IPS-NIHi11 (cell line): ENCODE data around the gene WNT7B.

Source experiments
- DNase-seq: peaks from one replicate; pipeline ENCODE4 v3.0.0; 2012; ENCODE audit warnings: mixed read lengths, low spot score

Gene WNT7B

DNA sequence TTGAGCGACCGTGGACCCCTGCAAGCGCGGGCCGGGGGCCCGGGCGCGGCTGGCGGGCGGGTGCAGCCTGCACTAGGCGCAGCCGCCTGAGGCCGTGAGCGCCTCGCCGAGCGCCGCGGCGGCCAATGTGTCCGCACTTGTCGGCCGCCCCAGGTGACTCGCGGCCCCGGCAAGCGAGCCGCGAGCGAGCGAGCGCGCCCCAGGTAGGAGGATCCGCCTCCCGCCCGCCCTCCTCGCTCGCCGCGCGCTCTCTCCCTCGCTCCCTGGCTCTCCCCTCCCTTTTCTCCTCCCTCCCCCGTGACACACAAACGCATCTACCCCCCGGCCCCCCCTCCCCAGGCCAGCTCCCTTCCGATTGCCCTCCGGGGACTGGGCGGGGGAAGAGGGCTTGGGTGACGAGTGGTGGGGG, at the start of gene WNT7B:
Gene WNT7B, minus strand, starts transcription at position 160 of the 409 bp plus-strand sequence. CDS start 408 bp downstream, outside the sequence.
- no peak for DNase-seq

GRCh38 chr22:46025973-46026898, 49.3 kb upstream of the WNT7B start:
- DNase-seq: no peak

GRCh38 chr22:46025225-46025972, 48.4 kb upstream of the WNT7B start:
- no peak for DNase-seq

- DNase-seq: no peak
These were observed 47.3 kb upstream of the WNT7B start for GRCh38 chr22:46024136-46024840.

DNA sequence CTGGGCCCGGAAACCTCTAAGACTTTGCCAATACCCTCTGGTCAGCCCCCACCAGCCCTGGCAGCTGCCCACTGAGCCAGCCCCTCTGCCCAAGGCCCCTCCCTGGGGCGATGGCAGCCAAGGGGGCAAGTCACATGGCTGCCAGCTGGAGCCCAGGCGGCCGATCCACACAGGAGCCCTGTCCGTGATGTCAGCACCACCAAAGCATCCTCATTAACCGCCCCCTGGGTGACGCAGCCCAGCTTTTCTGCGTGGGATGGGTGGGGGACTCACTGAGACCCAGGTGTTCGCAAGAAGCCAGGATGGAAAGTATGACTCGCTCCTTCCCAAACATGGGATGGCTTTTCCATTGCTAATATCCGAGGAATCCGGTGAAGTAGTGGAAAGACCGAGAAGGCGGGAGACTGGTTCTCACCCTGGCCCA, 46.6 kb upstream of the WNT7B start:
- DNase-seq: no peak

GRCh38 chr22:46022881-46023512, 46.0 kb upstream of the WNT7B start:
- no peak for DNase-seq

- no peak for DNase-seq
These were observed 44.6 kb upstream of the WNT7B start for GRCh38 chr22:46021577-46021976.

- no peak for DNase-seq
These were observed 42.4 kb upstream of the WNT7B start for GRCh38 chr22:46019351-46019750.

DNA sequence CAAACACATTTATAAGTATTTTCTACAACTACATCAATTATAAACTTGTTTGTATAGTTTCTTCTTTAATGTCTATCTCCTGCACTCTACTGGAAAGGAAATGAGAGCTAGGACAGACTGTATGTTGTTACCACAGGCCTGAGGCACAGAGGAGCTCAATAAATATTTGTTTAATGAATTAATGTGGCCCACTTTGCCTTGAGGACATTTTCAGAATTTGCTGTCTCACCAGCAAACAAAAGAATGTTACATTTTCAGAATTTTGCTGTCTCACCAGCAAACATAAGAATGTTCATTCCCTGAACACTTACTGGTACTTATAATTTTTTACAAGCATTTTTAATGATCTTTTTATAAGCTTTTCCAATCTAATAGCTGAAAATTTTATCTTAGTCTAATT, 41.9 kb upstream of the WNT7B start:
- no peak for DNase-seq

DNA sequence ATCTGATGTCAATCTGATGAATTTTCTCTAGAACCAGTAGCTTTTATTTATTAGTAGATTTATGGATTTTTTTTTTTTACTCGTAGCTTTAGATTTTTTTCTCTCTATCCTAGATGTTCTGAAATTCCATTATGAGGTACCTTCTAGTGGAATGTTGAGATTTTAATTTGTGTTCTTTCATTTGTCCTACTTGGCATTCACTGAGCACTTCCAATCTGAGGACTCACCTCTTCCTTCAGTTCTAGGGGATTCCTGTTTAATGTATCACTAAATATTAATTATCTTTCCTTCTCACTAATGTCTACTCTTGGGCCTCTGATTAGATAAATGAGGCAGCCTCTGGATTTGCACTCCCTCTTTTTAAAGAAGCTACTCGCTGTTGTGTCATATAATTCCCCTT, 40.2 kb upstream of the WNT7B start:
- DNase-seq: no peak

DNA sequence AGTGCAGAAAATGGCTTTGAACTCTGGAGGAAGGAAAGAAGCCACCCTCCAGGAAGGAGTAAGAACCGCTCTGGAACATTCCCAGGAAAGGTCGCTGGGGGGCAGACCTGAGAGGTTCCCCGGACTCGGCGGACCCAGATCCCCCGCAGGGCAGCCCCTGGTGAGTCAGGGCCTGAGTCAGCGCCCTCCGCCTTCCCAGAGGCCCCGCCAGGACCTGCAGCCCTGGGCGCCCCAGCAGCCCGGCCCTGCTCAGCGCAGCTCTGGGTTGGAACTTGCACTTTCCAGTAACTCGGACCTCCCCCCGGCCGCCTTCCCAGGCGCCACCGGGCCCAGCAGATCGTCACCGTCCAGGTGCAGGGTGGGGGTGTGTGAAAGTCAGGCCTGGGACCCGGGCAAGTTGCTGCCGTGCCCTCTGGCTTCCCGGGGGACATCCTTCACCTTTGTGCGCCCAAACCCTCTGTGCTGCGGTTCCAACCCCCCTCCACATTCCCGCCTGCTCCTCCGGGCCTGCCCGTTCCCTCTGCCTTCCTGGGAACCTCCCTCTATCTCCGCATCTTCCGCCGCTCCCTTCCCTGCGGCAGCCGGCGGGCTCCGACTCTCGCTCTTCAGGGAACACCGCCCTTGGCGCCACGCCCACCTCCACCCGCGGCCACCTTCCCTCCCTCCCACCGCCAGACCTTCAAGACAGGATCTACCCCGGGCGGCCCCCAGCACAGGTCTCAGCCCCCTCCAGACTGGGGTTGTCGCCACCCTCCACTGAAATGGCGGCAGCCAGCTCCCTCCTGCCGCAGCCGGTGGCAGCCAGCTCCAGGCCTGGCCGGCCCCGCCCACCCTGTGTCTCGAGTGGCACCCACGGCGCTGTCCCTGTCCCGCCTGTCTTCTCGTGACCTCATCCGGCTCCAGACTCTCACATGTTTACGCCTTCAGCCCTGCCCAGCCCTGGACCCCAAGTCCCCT, 36.8 kb upstream of the WNT7B start:
- DNase-seq: peak; percentile 90

- no peak for DNase-seq
These were observed 35.9 kb upstream of the WNT7B start for GRCh38 chr22:46012881-46013281.

GRCh38 chr22:46012182-46012880, 35.4 kb upstream of the WNT7B start:
- DNase-seq: no peak

- DNase-seq: no peak
These were observed 34.7 kb upstream of the WNT7B start for GRCh38 chr22:46011627-46012181.

- DNase-seq: no peak
These were observed 34.1 kb upstream of the WNT7B start for GRCh38 chr22:46010951-46011626.

GRCh38 chr22:46010207-46010867, 33.4 kb upstream of the WNT7B start:
- DNase-seq: no peak

- DNase-seq: no peak
These were observed 32.8 kb upstream of the WNT7B start for GRCh38 chr22:46009730-46010129.

GRCh38 chr22:46008836-46009596, 32.1 kb upstream of the WNT7B start:
- no peak for DNase-seq
